GM10266 (cell line): ENCODE data around the gene RFXAP.

Experiments used
- DNase-seq: peaks from one replicate; pipeline ENCODE4 v3.0.0; 2012; ENCODE audit errors: extremely low spot score
- TF ChIP-seq, protein P1 (sequence below): IDR thresholded peaks from 2 replicates; pipeline ENCODE4 v1.5.1; 2012; ENCODE audit warnings: mild to moderate bottlenecking, low read depth; ENCODE audit not compliant: control insufficient read depth, insufficient read depth; ENCODE audit errors: missing control alignments

The RFXAP gene

DNA sequence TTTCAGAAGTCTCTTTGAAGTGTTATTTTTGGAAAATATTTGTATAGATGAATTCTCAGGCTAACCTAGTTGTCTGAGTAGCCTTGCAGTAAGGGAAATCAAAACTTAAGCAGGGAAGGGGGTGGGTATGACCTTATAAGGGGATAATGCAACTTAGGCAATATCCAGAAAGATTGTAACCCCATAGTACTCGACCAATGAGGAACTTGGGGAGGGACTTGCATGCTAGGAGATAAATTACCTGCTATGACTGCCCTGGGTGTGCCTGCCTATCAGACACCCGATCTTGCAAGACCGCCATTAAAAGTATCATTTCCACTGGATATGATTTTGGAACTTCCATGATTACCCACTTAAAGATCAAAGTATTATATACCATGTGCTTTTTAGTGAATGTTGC lies 23.0 kb upstream of the RFXAP start:
- DNase-seq = no peak
- TF ChIP-seq, protein P1, sequence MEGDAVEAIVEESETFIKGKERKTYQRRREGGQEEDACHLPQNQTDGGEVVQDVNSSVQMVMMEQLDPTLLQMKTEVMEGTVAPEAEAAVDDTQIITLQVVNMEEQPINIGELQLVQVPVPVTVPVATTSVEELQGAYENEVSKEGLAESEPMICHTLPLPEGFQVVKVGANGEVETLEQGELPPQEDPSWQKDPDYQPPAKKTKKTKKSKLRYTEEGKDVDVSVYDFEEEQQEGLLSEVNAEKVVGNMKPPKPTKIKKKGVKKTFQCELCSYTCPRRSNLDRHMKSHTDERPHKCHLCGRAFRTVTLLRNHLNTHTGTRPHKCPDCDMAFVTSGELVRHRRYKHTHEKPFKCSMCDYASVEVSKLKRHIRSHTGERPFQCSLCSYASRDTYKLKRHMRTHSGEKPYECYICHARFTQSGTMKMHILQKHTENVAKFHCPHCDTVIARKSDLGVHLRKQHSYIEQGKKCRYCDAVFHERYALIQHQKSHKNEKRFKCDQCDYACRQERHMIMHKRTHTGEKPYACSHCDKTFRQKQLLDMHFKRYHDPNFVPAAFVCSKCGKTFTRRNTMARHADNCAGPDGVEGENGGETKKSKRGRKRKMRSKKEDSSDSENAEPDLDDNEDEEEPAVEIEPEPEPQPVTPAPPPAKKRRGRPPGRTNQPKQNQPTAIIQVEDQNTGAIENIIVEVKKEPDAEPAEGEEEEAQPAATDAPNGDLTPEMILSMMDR = no peak

DNA sequence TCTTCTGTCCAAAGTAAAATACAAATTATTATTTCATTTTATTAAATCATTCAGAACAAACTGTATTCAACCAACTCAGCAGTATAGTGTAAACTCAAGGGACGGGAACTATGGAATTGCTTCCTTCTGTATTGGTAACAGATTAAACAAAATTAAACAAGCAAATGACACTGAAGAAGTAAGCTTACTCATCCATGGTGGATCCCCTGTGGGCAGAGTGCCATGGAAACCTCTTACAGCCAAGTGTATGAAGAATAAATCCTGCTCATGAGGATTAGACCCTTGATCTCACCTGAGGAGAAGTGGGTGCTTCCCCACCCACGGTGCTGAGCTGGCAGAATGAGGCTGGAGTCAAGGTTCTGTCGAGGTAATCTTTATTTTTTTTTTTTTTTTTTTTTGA lies 18.0 kb upstream of the RFXAP start:
- no peak for DNase-seq
- TF ChIP-seq, protein P1 = no peak

DNA sequence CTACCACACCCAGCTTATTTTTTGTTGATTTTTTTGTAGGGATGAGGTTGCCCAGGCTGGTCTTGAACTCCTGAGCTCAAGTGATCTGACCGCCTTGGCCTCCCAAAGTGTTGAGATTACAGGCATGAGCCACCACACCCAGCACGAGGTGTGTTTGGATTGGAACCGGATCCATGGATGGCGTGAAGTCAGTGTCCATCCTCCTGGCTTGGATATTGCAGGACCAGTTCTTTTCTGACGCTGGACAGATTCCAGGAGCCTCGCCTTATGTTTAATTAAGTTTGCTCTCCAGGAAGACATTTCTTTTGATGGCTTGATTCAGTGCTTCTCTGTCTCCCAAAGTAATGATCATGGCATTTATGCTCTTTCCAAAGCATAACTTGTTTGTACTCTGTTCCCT lies 14.4 kb upstream of the RFXAP start:
- TF ChIP-seq, protein P1 = no peak
- DNase-seq = no peak

DNA sequence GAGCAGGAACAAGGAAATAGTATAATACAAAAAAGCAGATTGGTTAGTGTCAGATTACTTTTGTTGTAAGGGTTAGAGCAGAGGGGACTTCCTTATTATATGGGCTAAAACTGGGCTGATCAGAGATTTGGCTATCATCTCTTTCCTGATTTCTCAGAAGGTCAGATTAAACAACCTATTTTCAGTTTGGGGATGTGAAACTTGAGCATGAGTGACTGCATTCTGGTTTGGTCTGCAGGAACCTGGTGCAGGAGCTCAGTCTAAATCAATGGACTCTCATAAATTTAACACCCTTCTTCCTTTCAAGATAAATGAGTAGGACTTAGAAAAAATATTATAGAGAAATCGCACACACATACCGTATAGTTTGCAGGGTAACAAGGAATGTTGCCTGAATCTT lies 12.9 kb upstream of the RFXAP start:
- DNase-seq = no peak
- TF ChIP-seq, protein P1 = no peak

DNA sequence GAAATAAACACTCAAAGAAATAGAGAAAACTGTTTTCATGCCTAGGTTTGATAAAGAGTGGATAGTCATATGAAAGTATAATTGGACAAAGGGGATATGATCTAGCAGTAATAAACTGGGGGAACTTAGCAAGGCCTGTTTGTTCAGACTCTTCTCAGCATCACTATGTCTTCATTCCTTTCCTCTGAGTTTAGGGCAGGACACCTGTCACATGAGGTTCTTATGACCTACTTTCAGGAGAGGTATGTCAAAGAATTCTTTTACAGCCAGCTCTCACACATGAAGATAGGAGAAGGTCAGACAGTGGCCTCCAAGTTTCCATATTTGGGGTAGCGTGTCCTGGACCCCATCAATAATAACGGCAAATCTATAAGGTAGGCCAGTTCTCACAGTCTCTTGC lies 11.4 kb upstream of the RFXAP start:
- TF ChIP-seq, protein P1 = no peak
- no peak for DNase-seq

DNA sequence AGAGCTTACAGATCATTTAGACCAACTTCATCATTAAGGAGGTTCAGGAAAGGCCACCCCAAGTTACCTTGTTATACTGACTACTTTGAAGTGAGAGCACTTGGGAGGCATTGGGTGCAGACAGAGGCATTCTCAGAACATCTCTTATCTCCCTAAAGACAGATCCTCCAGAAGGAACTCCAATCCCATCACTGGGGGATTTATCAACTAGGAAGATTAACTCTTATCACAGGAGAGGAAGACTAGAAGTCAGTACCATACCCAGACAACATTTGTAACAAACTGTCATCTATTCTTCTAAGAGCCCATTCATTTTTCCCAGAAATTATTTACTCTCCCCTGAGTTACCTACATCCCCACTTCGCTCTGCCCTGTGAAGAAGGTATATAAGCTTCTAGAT lies 5.8 kb upstream of the RFXAP start:
- TF ChIP-seq, protein P1 = no peak
- DNase-seq = no peak

DNA sequence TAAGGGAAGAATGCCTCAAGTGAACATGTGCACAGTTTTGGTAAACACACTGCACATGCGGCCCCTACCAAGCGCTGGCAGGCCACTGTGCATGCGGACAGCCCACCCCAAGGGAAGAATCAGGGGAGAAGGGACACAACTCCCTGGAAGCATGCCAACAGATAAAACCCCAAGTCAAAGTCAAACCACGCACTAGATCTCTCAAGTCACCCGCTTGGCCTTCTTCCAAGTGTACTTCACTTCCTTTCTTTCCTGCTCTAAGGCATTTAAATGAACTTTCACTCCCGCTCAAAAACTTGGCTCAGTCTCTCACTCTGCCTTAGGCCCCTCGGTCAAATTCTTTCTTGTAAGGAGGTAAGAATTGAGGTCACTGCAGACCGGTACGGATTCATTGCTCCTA lies 4.6 kb upstream of the RFXAP start:
- DNase-seq = no peak
- TF ChIP-seq, protein P1 = no peak

DNA sequence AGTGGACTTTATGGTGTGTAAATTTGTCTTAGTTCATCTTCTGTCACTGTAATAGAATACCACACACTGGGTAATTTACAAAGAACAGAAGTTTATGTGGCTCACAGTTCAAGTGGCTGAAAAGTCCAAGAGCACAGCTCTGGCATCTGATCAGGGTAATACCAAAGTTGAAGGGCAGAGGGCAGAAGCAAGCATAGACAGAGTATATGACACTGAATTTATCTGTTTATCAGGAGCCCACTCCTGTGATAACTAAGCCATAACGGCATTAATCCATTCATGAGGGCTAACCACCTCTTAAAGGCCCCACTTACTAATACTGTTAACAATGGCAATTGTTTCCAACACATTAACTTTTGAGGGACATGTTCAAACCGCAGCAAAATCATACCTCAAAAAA lies 4.0 kb upstream of the RFXAP start:
- TF ChIP-seq, protein P1 = peak; percentile 40
- DNase-seq = no peak
